H1 (cell line): Measurements from ENCODE around the gene TASP1. TPM values are rescaled to one million over a fixed set of nuclear protein-coding genes. Genes with fewer than 3 reads are reported as not detected.

Experiments used
- CTCF ChIA-PET: fragments of 300-600 bp; sonication (Branson Sonifier 250); formaldehyde crosslinking; loops from one replicate; lab custom pipeline; 2021; ENCODE audit not compliant: partially characterized antibody; lab: Charles Lee
- POLR2A ChIA-PET: fragments of 300-600 bp; sonication (Branson Sonifier 250); formaldehyde crosslinking; loops from one replicate; lab custom pipeline; 2021; ENCODE audit warnings: inconsistent platforms; ENCODE audit not compliant: partially characterized antibody; lab: Charles Lee
- DNase-seq, 2 experiments: peaks; one replicate each; pipeline versions ENCODE4 v3.0.0 to v3.0.0-alpha.2; 2010 to 2022; ENCODE audit warnings: low spot score in 2 of 2, low read depth in 1 of 2, mixed read lengths in 1 of 2
- FAIRE-seq: peaks from 2 replicates; lab custom pipeline; 2011; peaks lifted over from hg19 to GRCh38; lab: Jason Lieb, UNC
- H2AFZ ChIP-seq: 2 replicates; pipeline ENCODE4 v1.8.1; 2012; ENCODE audit warnings: low read length, inconsistent platforms
- H2AK5ac ChIP-seq: 2 replicates; pipeline ENCODE4 v1.6.1; 2013; ENCODE audit warnings: low read depth, low read length
- H2BK120ac ChIP-seq: replicated peaks from 2 replicates; pipeline ENCODE3; 2013; ENCODE audit warnings: low read depth, low read length, inconsistent platforms
- H2BK12ac ChIP-seq: 2 replicates; pipeline ENCODE4 v1.6.1; 2013; ENCODE audit warnings: low read depth, low read length
- H2BK15ac ChIP-seq: 2 replicates; pipeline ENCODE4 v1.6.1; 2013; ENCODE audit warnings: low read length
- H2BK20ac ChIP-seq: 2 replicates; pipeline ENCODE4 v1.6.1; 2013; ENCODE audit warnings: low read length
- H2BK5ac ChIP-seq: 2 replicates; pipeline ENCODE4 v1.6.1; 2013; ENCODE audit warnings: low read depth, low read length
- H3K14ac ChIP-seq: 2 replicates; pipeline ENCODE4 v1.6.1; 2013; ENCODE audit warnings: inconsistent platforms; ENCODE audit not compliant: insufficient read length
- H3K18ac ChIP-seq: 2 replicates; pipeline ENCODE4 v1.6.1; 2013; ENCODE audit warnings: low read length; ENCODE audit errors: extremely low read depth
- H3K23ac ChIP-seq: 2 replicates; pipeline ENCODE4 v1.6.1; 2013; ENCODE audit warnings: inconsistent platforms; ENCODE audit not compliant: insufficient read length
- H3K23me2 ChIP-seq: 2 replicates; pipeline ENCODE4 v1.6.1; 2013; ENCODE audit warnings: low read depth, low read length
- H3K27ac ChIP-seq: 2 replicates; pipeline ENCODE4 v1.6.1; 2011; ENCODE audit warnings: low read depth, low read length, inconsistent platforms
- H3K27me3 ChIP-seq, 4 experiments: replicated peaks in 1 of 4; 1 replicate in 1 of 4; 2 replicates in 3 of 4; pipeline versions ENCODE4 v1.6.1 to v1.8.1; 2011 to 2013; ENCODE audit warnings: low read length in 3 of 4, mild to moderate bottlenecking in 3 of 4, inconsistent platforms in 2 of 4, mixed read lengths in 2 of 4, moderate library complexity in 1 of 4; ENCODE audit not compliant: control insufficient read depth in 3 of 4, insufficient read depth in 3 of 4; ENCODE audit errors: extremely low read depth in 1 of 4
- H3K36me3 ChIP-seq, 4 experiments: 2 replicates each; pipeline versions ENCODE4 v1.6.1 to v1.8.1; 2011 to 2013; ENCODE audit warnings: mild to moderate bottlenecking in 4 of 4, low read length in 3 of 4, moderate library complexity in 2 of 4, control low read depth in 1 of 4, inconsistent platforms in 1 of 4; ENCODE audit not compliant: insufficient read depth in 4 of 4, control insufficient read depth in 2 of 4
- H3K4ac ChIP-seq: replicated peaks from 2 replicates; pipeline ENCODE3; 2013; ENCODE audit warnings: low read length, low read depth, mixed read lengths, inconsistent platforms; ENCODE audit not compliant: insufficient read length
- H3K4me1 ChIP-seq, 4 experiments: replicated peaks in 1 of 4; 1 replicate in 1 of 4; 2 replicates in 3 of 4; pipeline versions ENCODE4 v1.6.1 to v1.8.1; 2011 to 2013; ENCODE audit warnings: low read length in 3 of 4, inconsistent platforms in 2 of 4, mixed read lengths in 1 of 4; ENCODE audit not compliant: insufficient read depth in 4 of 4, control insufficient read depth in 3 of 4
- H3K4me2 ChIP-seq, 2 experiments: 2 replicates each; pipeline versions ENCODE4 v1.6.1 to v1.8.1; 2011 to 2013; ENCODE audit warnings: low read depth in 2 of 2, low read length in 2 of 2, control low read depth in 1 of 2, inconsistent platforms in 1 of 2, mild to moderate bottlenecking in 1 of 2; ENCODE audit not compliant: insufficient read depth in 1 of 2
- H3K4me3 ChIP-seq, 4 experiments: fragments of 200-600, 300-600 bp in 1 of 4; sonication (generic), shearing (Covaris generic), sonication (Bioruptor Twin) in 1 of 4; 2 replicates each; pipeline versions ENCODE4 v1.5.1 to v1.8.1; 2011 to 2016; ENCODE audit warnings: low read length in 4 of 4, low read depth in 3 of 4, control low read depth in 2 of 4, inconsistent platforms in 2 of 4, mild to moderate bottlenecking in 2 of 4, mixed read lengths in 1 of 4, moderate library complexity in 1 of 4; ENCODE audit not compliant: insufficient read depth in 2 of 4; ENCODE audit errors: extremely low read depth in 1 of 4
- H3K56ac ChIP-seq: replicated peaks from 2 replicates; pipeline ENCODE3; 2013; ENCODE audit warnings: low read depth, mild to moderate bottlenecking, mixed read lengths, low read length, inconsistent platforms; ENCODE audit not compliant: insufficient read length
- H3K79me1 ChIP-seq: 2 replicates; pipeline ENCODE4 v1.6.1; 2013; ENCODE audit warnings: low read depth, low read length, control low read depth
- H3K79me2 ChIP-seq, 2 experiments: 2 replicates each; pipeline versions ENCODE4 v1.6.1 to v1.8.1; 2012 to 2013; ENCODE audit warnings: low read length in 2 of 2, mild to moderate bottlenecking in 2 of 2, inconsistent platforms in 1 of 2; ENCODE audit not compliant: insufficient read depth in 2 of 2, control insufficient read depth in 1 of 2
- H3K9ac ChIP-seq, 4 experiments: replicated peaks in 1 of 4; 1 replicate in 1 of 4; 2 replicates in 3 of 4; pipeline versions ENCODE4 v1.6.1 to v1.8.1; 2011 to 2013; ENCODE audit warnings: low read depth in 3 of 4, low read length in 3 of 4, control low read depth in 2 of 4, mild to moderate bottlenecking in 2 of 4, moderate library complexity in 2 of 4, inconsistent platforms in 1 of 4; ENCODE audit errors: extremely low read depth in 1 of 4
- H3K9me3 ChIP-seq, 2 experiments: 2 replicates each; pipeline versions ENCODE4 v1.6.1 to v1.8.1; 2012 to 2013; ENCODE audit warnings: mild to moderate bottlenecking in 2 of 2, moderate library complexity in 2 of 2, control low read depth in 1 of 2, inconsistent platforms in 1 of 2, low read depth in 1 of 2, low read length in 1 of 2, mixed read lengths in 1 of 2; ENCODE audit not compliant: insufficient read depth in 2 of 2
- H4K20me1 ChIP-seq, 2 experiments: replicated peaks in 1 of 2; 2 replicates each; pipeline versions ENCODE3 to v1.8.1; 2011 to 2013; ENCODE audit warnings: inconsistent platforms in 2 of 2, low read length in 2 of 2, mild to moderate bottlenecking in 1 of 2; ENCODE audit not compliant: insufficient read depth in 2 of 2, control insufficient read depth in 1 of 2
- H4K5ac ChIP-seq: 2 replicates; pipeline ENCODE4 v1.6.1; 2013; ENCODE audit warnings: low read length, low read depth, mixed read lengths, inconsistent platforms; ENCODE audit not compliant: insufficient read length
- H4K8ac ChIP-seq: 2 replicates; pipeline ENCODE4 v1.8.0; 2013; ENCODE audit warnings: mild to moderate bottlenecking, moderate library complexity, low read length, inconsistent platforms; ENCODE audit not compliant: insufficient read depth; ENCODE audit errors: extremely low read depth
- H4K91ac ChIP-seq: replicated peaks from 2 replicates; pipeline ENCODE3; 2013; ENCODE audit warnings: low read length, mixed read lengths, inconsistent platforms; ENCODE audit not compliant: insufficient read length
- CBX8 ChIP-seq: fragments of 300-800, 300-1000 bp; sonication (generic); IDR thresholded peaks from 2 replicates; pipeline ENCODE4 v1.7.1; 2016; ENCODE audit warnings: low read depth, low read length, borderline replicate concordance
- CTBP2 ChIP-seq: IDR thresholded peaks from 2 replicates; pipeline ENCODE4 v1.7.0; 2011; ENCODE audit warnings: borderline replicate concordance, mild to moderate bottlenecking, moderate library complexity, mixed read lengths, low read length; ENCODE audit not compliant: insufficient read depth, insufficient read length
- EP300 ChIP-seq, 2 experiments: IDR thresholded peaks; 1 replicate in 1 of 2; 2 replicates in 1 of 2; pipeline ENCODE4 v1.6.1; 2011 to 2012; ENCODE audit warnings: low read depth in 2 of 2, low read length in 2 of 2, mild to moderate bottlenecking in 2 of 2, borderline replicate concordance in 1 of 2, inconsistent platforms in 1 of 2, moderate library complexity in 1 of 2
- GTF2F1 ChIP-seq: IDR thresholded peaks from 2 replicates; pipeline ENCODE4 v1.6.1; 2012; ENCODE audit warnings: low read depth, low read length, improper control_type of control experiment, borderline replicate concordance
- JUND ChIP-seq: IDR thresholded peaks from 2 replicates; pipeline ENCODE4 v1.6.1; 2011; ENCODE audit warnings: mild to moderate bottlenecking, improper control_type of control experiment, low read length
- KDM1A ChIP-seq: fragments of 200-600, 300-600 bp; sonication (generic); IDR thresholded peaks from 2 replicates; pipeline ENCODE4 v1.7.1; 2016; ENCODE audit warnings: mild to moderate bottlenecking, low read length, borderline replicate concordance
- NRF1 ChIP-seq: IDR thresholded peaks from 2 replicates; pipeline ENCODE4 v1.6.1; 2011; ENCODE audit warnings: mild to moderate bottlenecking, low read depth, low read length, improper control_type of control experiment
- POU5F1 ChIP-seq: IDR thresholded peaks from 2 replicates; pipeline ENCODE4 v1.6.1; 2011; ENCODE audit warnings: low read depth, mild to moderate bottlenecking, low read length, moderate library complexity
- RBBP5 ChIP-seq: IDR thresholded peaks from 2 replicates; pipeline ENCODE4 v1.7.1; 2012; ENCODE audit warnings: low read depth, mild to moderate bottlenecking, inconsistent platforms, low read length, moderate library complexity, borderline replicate concordance
- RFX5 ChIP-seq: IDR thresholded peaks from 2 replicates; pipeline ENCODE4 v1.6.1; 2011; ENCODE audit warnings: low read depth, low read length, improper control_type of control experiment, borderline replicate concordance
- SAP30 ChIP-seq: fragments of 300-600 bp; sonication (generic); IDR thresholded peaks from 2 replicates; pipeline ENCODE4 v1.7.1; 2012; ENCODE audit warnings: low read length, moderate library complexity, mild to moderate bottlenecking, inconsistent platforms; ENCODE audit not compliant: insufficient read depth, insufficient replicate concordance
- SP2 ChIP-seq: IDR thresholded peaks from 2 replicates; pipeline ENCODE4 v1.6.1; 2012; ENCODE audit warnings: mild to moderate bottlenecking, low read length, inconsistent platforms
- WGBS, 2 experiments: shearing (Covaris generic) in 1 of 2; methylation state at CpG; one replicate each; pipeline versions ENCODE4 v1.1.6 to v1.1.7; 2013 to 2015; ENCODE audit warnings: low lambda C conversion rate in 2 of 2, mixed read lengths in 2 of 2, inconsistent platforms in 1 of 2, low coverage in 1 of 2, missing lambda C conversion rate in 1 of 2; ENCODE audit not compliant: insufficient replicate concordance in 2 of 2, insufficient coverage in 1 of 2, insufficient read length in 1 of 2; ENCODE audit errors: extremely low coverage in 1 of 2, missing lambda C conversion rate in 1 of 2; 5-methylcytosine and 5-hydroxymethylcytosine counted together
- polyA plus RNA-seq, 7 experiments: library from polyadenylated mRNA; depleted of rRNA in 3 of 7; stranded (reverse) in 5 of 7; unstranded in 2 of 7; fragments of >200 nt in 5 of 7; fragments of 200-250 nt in 2 of 7; gene quantifications; 1 replicate in 5 of 7; 2 replicates in 1 of 7; 4 replicates in 1 of 7; pipeline versions ENCODE4 v1.2.1 to v1.2.3, GENCODE V29; 2011 to 2013; ENCODE audit warnings: missing spikeins in 2 of 7, mixed read lengths in 2 of 7
- total RNA-seq: library from RNA; stranded (reverse); fragmentation: NEBNext Ultra II Directional; extraction: Animal tissue kit (Norgen Biotek cat#: 25700); gene quantifications from 2 replicates; pipeline ENCODE4 v1.2.1, GENCODE V29; 2021
- TF ChIP-seq, protein P1 (sequence below): IDR thresholded peaks from 2 replicates; pipeline ENCODE4 v1.6.1; 2011; ENCODE audit warnings: low read length, improper control_type of control experiment

Gene TASP1
- total and polyA plus RNA-seq, 2 of the 8 experiments (the other 6 are each of a cell fraction or from before 2014, with no cell fraction given) = 4.5 to 10.9 TPM

DNA sequence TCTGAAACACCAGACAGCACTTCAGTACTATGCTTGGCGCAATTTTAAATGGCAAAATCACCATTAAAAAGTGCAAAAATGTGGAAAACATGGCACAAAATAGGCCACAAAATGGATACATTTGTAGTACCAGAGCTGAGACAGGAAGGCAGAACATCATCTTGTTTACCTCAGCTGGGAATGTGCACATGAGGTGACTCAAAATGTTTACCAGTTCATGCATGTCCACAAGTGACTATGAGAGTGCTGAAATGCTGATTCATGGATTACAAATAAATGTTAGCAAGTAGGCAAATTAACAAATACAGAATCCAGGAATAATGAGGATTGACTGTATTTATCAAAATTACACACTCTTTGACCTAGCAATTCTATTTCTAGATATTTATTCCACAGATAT lies 216.1 kb downstream of the TASP1 start:
- Histone ChIP-seq H2BK20ac (no peak overlapping the region), H2AK5ac (no peak overlapping the region), H4K20me1 (no peaks in the 10 kb centered on the region), H3K79me1 (no peaks in the 10 kb centered on the region), H3K4ac (no peak overlapping the region), H2AFZ (no peak overlapping the region), H4K5ac (no peak overlapping the region), H3K4me1 (0 out of 7 replicates have a peak, but pooled peaks cover 0 to 2% (median 0%) of the 10 kb centered on the region in 4 experiments), H3K56ac (no peak overlapping the region), H3K23ac (no peak overlapping the region), H3K4me3 (no peak overlapping the region), H3K79me2 (no peaks in the 10 kb centered on the region), H3K27ac (no peak overlapping the region), H4K91ac (no peak overlapping the region), H2BK5ac (no peak overlapping the region), H4K8ac (no peak overlapping the region), H2BK12ac (no peak overlapping the region), H3K27me3 (no peaks in the 10 kb centered on the region), H3K9ac (no peak overlapping the region), H3K18ac (no peak overlapping the region), H3K36me3 (no peaks in the 10 kb centered on the region), H3K14ac (no peak overlapping the region), H3K9me3 (no peaks in the 10 kb centered on the region), H3K23me2 (no peaks in the 10 kb centered on the region; the same call in 1 of the 2 replicates), H3K4me2 (no peak overlapping the region), H2BK120ac (no peak overlapping the region), H2BK15ac (no peak overlapping the region)
- no peak for FAIRE-seq
- no peak for DNase-seq
- WGBS, 2 experiments = 85% methylated on average over 1 of the region's 1 CpG; no CpG with 5 or more reads in 1 of the 2 experiments
- ChIA-PET CTCF (interaction anchor here (0.6 to 1.9 kb wide), 5 partner anchors 11 to 220 kb away, joined by 3 to 5 read pairs (median 3); no protein-coding TSS in a partner anchor), POLR2A (no interaction called here)
- TF ChIP-seq SP2 (no peak), KDM1A (no peak), EP300 (IDR thresholded peaks at IDR 0.05; ENCODE audit: borderline replicate concordance in 1 of 2, low read depth in 2 of 2, low read length in 2 of 2) (no peak), NRF1 (no peak), JUND (no peak), CBX8 (no peak), SAP30 (no peak), RFX5 (no peak), RBBP5 (no peak), GTF2F1 (no peak), POU5F1 (no peak), CTBP2 (no peak)
- TF ChIP-seq, protein P1, sequence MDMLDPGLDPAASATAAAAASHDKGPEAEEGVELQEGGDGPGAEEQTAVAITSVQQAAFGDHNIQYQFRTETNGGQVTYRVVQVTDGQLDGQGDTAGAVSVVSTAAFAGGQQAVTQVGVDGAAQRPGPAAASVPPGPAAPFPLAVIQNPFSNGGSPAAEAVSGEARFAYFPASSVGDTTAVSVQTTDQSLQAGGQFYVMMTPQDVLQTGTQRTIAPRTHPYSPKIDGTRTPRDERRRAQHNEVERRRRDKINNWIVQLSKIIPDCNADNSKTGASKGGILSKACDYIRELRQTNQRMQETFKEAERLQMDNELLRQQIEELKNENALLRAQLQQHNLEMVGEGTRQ = no peak
